Activated naive CD4-positive, alpha-beta T cell treated with anti-CD3 and anti-CD28 coated beads, Interleukin-2, amount 50 U/mL, for 24 hours (primary cell): Measurements from ENCODE around the gene SCP2.

Source experiments
- H3K27ac Mint-ChIP-seq: one replicate; pipeline ENCODE4 v1.8.0; 2021; ENCODE audit warnings: mild to moderate bottlenecking, mixed read lengths
- H3K27me3 Mint-ChIP-seq: one replicate; pipeline ENCODE4 v1.8.0; 2021; ENCODE audit warnings: mixed read lengths
- H3K36me3 Mint-ChIP-seq: one replicate; pipeline ENCODE4 v1.8.0; 2021; ENCODE audit warnings: mixed read lengths
- H3K4me1 Mint-ChIP-seq: one replicate; pipeline ENCODE4 v1.8.0; 2021; ENCODE audit warnings: mixed read lengths
- H3K4me3 Mint-ChIP-seq: one replicate; pipeline ENCODE4 v1.8.0; 2021; ENCODE audit warnings: mild to moderate bottlenecking, mixed read lengths
- H3K9me3 Mint-ChIP-seq: one replicate; pipeline ENCODE4 v1.8.0; 2021; ENCODE audit warnings: mixed read lengths

Gene SCP2

GRCh38 chr1:53026254-53026653 is 99.2 kb downstream of the SCP2 start:
- no peak overlapping the region for H3K27ac Mint-ChIP-seq
- no peaks in the 10 kb centered on the region for H3K27me3 Mint-ChIP-seq
- H3K9me3 Mint-ChIP-seq = no peaks in the 10 kb centered on the region
- no peak overlapping the region for H3K4me3 Mint-ChIP-seq
- H3K36me3 Mint-ChIP-seq = peaks cover 9% of the 10 kb centered on the region
- peaks cover 12% of the 10 kb centered on the region for H3K4me1 Mint-ChIP-seq

- Mint-ChIP-seq H3K36me3 (peaks cover 14% of the 10 kb centered on the region), H3K4me1 (peaks cover 7% of the 10 kb centered on the region), H3K9me3 (no peaks in the 10 kb centered on the region), H3K27ac (no peak overlapping the region), H3K4me3 (no peak overlapping the region), H3K27me3 (no peaks in the 10 kb centered on the region)
These were observed 104.7 kb downstream of the SCP2 start for GRCh38 chr1:53031732-53032131.

GRCh38 chr1:53037159-53037558 is 110.1 kb downstream of the SCP2 start:
- Mint-ChIP-seq H3K27me3 (no peaks in the 10 kb centered on the region), H3K4me3 (no peak overlapping the region), H3K36me3 (peaks cover 23% of the 10 kb centered on the region), H3K4me1 (no peaks in the 10 kb centered on the region), H3K27ac (no peak overlapping the region), H3K9me3 (no peaks in the 10 kb centered on the region)

- Mint-ChIP-seq H3K36me3 (peaks cover 22% of the 10 kb centered on the region), H3K27ac (no peak overlapping the region), H3K4me1 (no peaks in the 10 kb centered on the region), H3K9me3 (no peaks in the 10 kb centered on the region), H3K27me3 (no peaks in the 10 kb centered on the region), H3K4me3 (no peak overlapping the region)
These were observed 111.5 kb downstream of the SCP2 start for GRCh38 chr1:53038566-53038965.

GRCh38 chr1:53043271-53043670 is 116.2 kb downstream of the SCP2 start:
- H3K27ac Mint-ChIP-seq = no peak overlapping the region
- no peaks in the 10 kb centered on the region for H3K9me3 Mint-ChIP-seq
- no peaks in the 10 kb centered on the region for H3K27me3 Mint-ChIP-seq
- H3K36me3 Mint-ChIP-seq = peaks cover 26% of the 10 kb centered on the region
- no peak overlapping the region for H3K4me3 Mint-ChIP-seq
- peaks cover 6% of the 10 kb centered on the region for H3K4me1 Mint-ChIP-seq

DNA sequence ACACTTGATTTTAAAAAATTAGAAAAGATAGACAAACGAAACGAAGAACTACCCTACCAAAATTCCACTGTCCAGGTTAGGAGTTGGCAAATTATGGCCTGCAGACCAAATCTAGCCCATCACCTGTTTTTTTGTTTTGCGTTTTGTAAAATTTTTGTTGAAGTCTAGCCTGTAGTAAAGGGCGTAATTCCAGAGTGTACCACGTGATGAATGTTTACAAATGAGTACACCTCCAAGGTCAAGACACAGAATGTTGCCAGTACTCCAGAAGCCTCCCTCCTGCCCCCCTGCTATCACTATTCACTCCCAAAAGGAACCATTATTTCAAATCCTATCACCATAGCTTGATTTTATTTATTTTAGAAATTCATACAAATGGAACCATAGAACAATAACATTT is 117.8 kb downstream of the SCP2 start:
- no peak overlapping the region for H3K4me3 Mint-ChIP-seq
- H3K36me3 Mint-ChIP-seq = peaks cover 21% of the 10 kb centered on the region
- no peaks in the 10 kb centered on the region for H3K27me3 Mint-ChIP-seq
- H3K9me3 Mint-ChIP-seq = no peaks in the 10 kb centered on the region
- no peak overlapping the region for H3K27ac Mint-ChIP-seq
- H3K4me1 Mint-ChIP-seq = peaks cover 6% of the 10 kb centered on the region

GRCh38 chr1:53046930-53047329 is 119.9 kb downstream of the SCP2 start:
- peaks cover 6% of the 10 kb centered on the region for H3K4me1 Mint-ChIP-seq
- no peaks in the 10 kb centered on the region for H3K9me3 Mint-ChIP-seq
- no peak overlapping the region for H3K27ac Mint-ChIP-seq
- no peaks in the 10 kb centered on the region for H3K27me3 Mint-ChIP-seq
- H3K36me3 Mint-ChIP-seq = peaks cover 17% of the 10 kb centered on the region
- no peak overlapping the region for H3K4me3 Mint-ChIP-seq

DNA sequence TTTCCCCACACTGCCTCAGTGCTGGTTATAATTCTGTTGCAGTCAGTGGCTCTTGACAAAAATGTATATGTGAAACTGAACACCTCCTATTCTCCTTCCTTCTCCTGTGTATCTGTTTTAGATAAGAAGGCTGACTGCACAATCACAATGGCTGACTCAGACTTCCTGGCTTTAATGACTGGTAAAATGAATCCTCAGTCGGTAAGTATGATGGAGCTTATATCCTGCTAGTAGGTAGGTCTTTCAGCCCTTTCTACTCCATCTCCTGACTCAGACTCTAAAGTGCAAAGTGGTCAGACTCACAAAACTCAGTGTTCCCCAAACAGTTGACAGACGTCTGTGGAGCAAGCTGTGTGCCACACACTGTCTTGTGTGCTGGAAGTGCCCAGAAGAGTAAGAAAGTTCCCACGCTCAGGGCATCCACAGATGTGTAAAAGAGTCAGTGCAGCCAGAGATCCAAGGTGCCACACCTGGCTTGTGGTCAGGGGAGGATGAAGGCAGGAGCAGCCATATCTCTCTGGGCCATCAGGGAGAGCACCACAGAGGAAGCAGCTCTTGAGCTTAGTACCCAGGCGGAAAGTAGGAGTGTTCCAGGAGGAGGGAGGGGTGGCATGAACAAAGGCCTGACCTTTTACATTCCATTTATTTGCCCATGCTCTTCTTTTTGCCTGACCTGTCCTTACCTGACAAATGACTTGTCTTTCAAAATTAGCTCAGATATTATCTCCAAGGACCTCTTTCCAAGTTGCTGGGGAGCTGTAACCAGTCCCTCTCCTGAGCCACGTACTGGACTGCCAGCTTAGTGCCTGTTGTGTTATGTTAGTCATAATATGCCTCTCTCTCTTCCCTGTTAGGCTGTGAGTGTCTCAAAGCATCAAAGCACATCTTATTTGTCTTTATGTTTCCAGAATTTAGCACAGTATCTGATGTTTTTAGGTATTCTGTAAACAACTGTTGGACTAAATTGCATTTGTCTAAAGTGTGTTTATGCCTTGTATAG is 121.0 kb downstream of the SCP2 start:
- Mint-ChIP-seq H3K4me3 (no peak overlapping the region), H3K27ac (no peak overlapping the region), H3K27me3 (no peaks in the 10 kb centered on the region), H3K36me3 (peaks cover 24% of the 10 kb centered on the region), H3K9me3 (no peaks in the 10 kb centered on the region), H3K4me1 (peaks cover 6% of the 10 kb centered on the region)

- H3K36me3 Mint-ChIP-seq = peaks cover 31% of the 10 kb centered on the region
- no peaks in the 10 kb centered on the region for H3K27me3 Mint-ChIP-seq
These were observed 122.0 kb downstream of the SCP2 start for GRCh38 chr1:53048960-53049573.

DNA sequence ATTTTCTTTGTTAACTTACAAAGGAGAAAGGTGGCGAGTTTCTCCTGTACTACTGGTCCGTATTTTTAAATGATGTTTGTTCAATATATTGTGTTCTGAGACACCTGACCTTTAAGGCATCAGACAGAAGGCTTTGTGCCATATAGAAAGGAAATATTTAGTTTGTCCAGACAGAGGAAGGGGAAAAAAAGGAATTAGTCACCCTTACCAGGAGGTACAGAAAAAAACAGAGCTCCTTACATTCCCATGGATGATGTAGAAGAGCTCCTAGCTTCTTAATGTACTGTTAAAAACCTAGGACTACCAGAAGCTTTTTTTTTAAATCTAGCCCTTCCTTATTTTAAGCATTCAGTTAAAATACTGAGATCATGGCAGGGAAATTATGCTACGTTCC is 122.5 kb downstream of the SCP2 start:
- peaks cover 6% of the 10 kb centered on the region for H3K4me1 Mint-ChIP-seq
- no peaks in the 10 kb centered on the region for H3K9me3 Mint-ChIP-seq
- H3K27ac Mint-ChIP-seq = no peak overlapping the region
- peaks cover 34% of the 10 kb centered on the region for H3K36me3 Mint-ChIP-seq
- H3K27me3 Mint-ChIP-seq = no peaks in the 10 kb centered on the region
- H3K4me3 Mint-ChIP-seq = no peak overlapping the region

More at GRCh38 chr1:53048960-53049573, 122.0 kb downstream of the SCP2 start:
- H3K27ac Mint-ChIP-seq = no peak overlapping the region
- H3K4me3 Mint-ChIP-seq = no peak overlapping the region
- no peaks in the 10 kb centered on the region for H3K9me3 Mint-ChIP-seq
- peaks cover 6% of the 10 kb centered on the region for H3K4me1 Mint-ChIP-seq

GRCh38 chr1:53050310-53050709 is 123.2 kb downstream of the SCP2 start:
- no peak overlapping the region for H3K4me3 Mint-ChIP-seq
- H3K27ac Mint-ChIP-seq = no peak overlapping the region
- peaks cover 35% of the 10 kb centered on the region for H3K36me3 Mint-ChIP-seq
- H3K9me3 Mint-ChIP-seq = no peaks in the 10 kb centered on the region
- H3K27me3 Mint-ChIP-seq = no peaks in the 10 kb centered on the region
- peaks cover 6% of the 10 kb centered on the region for H3K4me1 Mint-ChIP-seq

GRCh38 chr1:53051676-53052075 is 124.6 kb downstream of the SCP2 start:
- Mint-ChIP-seq H3K27me3 (no peaks in the 10 kb centered on the region), H3K4me1 (peaks cover 6% of the 10 kb centered on the region), H3K36me3 (peaks cover 32% of the 10 kb centered on the region), H3K4me3 (no peak overlapping the region), H3K27ac (peak overlapping the region; percentile 72), H3K9me3 (no peaks in the 10 kb centered on the region)

- H3K9me3 Mint-ChIP-seq = no peaks in the 10 kb centered on the region
- H3K4me1 Mint-ChIP-seq = no peaks in the 10 kb centered on the region
- no peak overlapping the region for H3K27ac Mint-ChIP-seq
- H3K4me3 Mint-ChIP-seq = no peak overlapping the region
- peaks cover 20% of the 10 kb centered on the region for H3K36me3 Mint-ChIP-seq
- peaks cover 2% of the 10 kb centered on the region for H3K27me3 Mint-ChIP-seq
These were observed 130.1 kb downstream of the SCP2 start for GRCh38 chr1:53057127-53057526.

GRCh38 chr1:53060579-53060978 is 133.5 kb downstream of the SCP2 start:
- Mint-ChIP-seq H3K36me3 (peaks cover under 1% of the 10 kb centered on the region), H3K4me1 (no peaks in the 10 kb centered on the region), H3K4me3 (no peak overlapping the region), H3K27me3 (peaks cover 20% of the 10 kb centered on the region), H3K9me3 (no peaks in the 10 kb centered on the region), H3K27ac (no peak overlapping the region)

DNA sequence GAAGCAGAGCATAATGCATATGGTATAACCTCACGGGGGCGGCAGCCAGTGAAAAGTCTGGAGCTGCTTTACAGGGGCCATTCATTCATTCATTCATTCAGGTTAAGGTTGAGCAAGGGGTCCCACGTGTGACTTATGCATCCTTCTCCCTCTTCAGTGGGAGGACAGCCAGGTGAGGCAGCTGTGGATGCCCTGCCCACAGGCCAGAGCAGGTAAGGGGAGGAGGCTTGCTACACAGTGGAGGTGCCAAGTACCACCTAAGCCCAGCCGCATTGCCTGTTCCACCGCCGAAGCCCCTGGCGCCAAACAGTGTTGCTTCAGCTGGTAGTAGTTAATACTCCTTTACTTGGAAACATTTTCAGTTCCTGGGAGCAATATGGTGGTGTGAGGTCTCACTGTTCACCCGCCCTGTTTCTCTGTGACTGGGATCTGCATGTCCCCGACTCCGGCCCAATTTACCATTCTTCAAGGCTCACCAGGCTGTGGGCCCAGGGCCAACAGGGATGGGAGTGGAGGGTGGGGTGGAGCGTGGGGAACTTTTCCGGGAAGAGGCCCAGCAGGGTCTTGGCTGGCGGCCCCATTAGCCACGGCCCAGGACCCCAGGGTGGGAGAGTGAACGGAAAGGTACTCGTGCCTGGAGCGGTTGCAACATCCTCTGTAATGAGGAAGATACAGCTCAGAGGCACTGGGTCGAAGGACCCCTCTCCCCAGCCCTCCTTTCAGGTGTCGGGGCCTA is 134.2 kb downstream of the SCP2 start:
- H3K27ac Mint-ChIP-seq = no peak overlapping the region
- H3K9me3 Mint-ChIP-seq = no peaks in the 10 kb centered on the region
- peaks cover 22% of the 10 kb centered on the region for H3K27me3 Mint-ChIP-seq
- no peaks in the 10 kb centered on the region for H3K4me1 Mint-ChIP-seq
- peak overlapping the region; percentile 63 for H3K4me3 Mint-ChIP-seq
- peaks cover 1% of the 10 kb centered on the region for H3K36me3 Mint-ChIP-seq
